Measurements from ENCODE around the gene NCOA7. TPM values are rescaled to one million over a fixed set of nuclear protein-coding genes. Genes with fewer than 3 reads are reported as not detected.

Gene NCOA7
- total RNA-seq, 6 experiments from 2014 or later = 27.1 to 29.3 (median 28.6) TPM

GRCh38 chr6:125913145-125913544 is 122.4 kb downstream of the NCOA7 start:
- H3K27ac Mint-ChIP-seq = peak overlapping the region; percentile 89
- H3K36me3 Mint-ChIP-seq (ENCODE audit: low read depth) = peaks cover 34% of the 10 kb centered on the region
- no peak for TF ChIP-seq CTCF (IDR thresholded peaks at IDR 0.05)
- H3K4me1 Mint-ChIP-seq (ENCODE audit: low read depth) = peaks cover 47% of the 10 kb centered on the region
- no peak overlapping the region for H3K4me3 Mint-ChIP-seq
- H3K27me3 Mint-ChIP-seq (ENCODE audit: insufficient read depth) = no peaks in the 10 kb centered on the region
- DNase-seq = no peak
- no peaks in the 10 kb centered on the region for H3K9me3 Mint-ChIP-seq

GRCh38 chr6:125913864-125914351 is 123.1 kb downstream of the NCOA7 start:
- DNase-seq = peak; percentile 94
- no peak for TF ChIP-seq CTCF (IDR thresholded peaks at IDR 0.05)
- Mint-ChIP-seq H3K27me3 (ENCODE audit: insufficient read depth) (no peaks in the 10 kb centered on the region), H3K4me1 (ENCODE audit: low read depth) (peaks cover 54% of the 10 kb centered on the region), H3K4me3 (peak overlapping the region; percentile 56), H3K36me3 (ENCODE audit: low read depth) (peaks cover 36% of the 10 kb centered on the region), H3K27ac (peak overlapping the region; percentile 89), H3K9me3 (no peaks in the 10 kb centered on the region)

GRCh38 chr6:125918230-125918629 is 127.5 kb downstream of the NCOA7 start:
- no peaks in the 10 kb centered on the region for H3K27me3 Mint-ChIP-seq (ENCODE audit: insufficient read depth)
- peaks cover 43% of the 10 kb centered on the region for H3K4me1 Mint-ChIP-seq (ENCODE audit: low read depth)
- H3K9me3 Mint-ChIP-seq = no peaks in the 10 kb centered on the region
- peaks cover 35% of the 10 kb centered on the region for H3K36me3 Mint-ChIP-seq (ENCODE audit: low read depth)
- peak overlapping the region; percentile 80; the same call in 1 of the 2 replicates for H3K4me3 Mint-ChIP-seq
- no peak for DNase-seq
- H3K27ac Mint-ChIP-seq = peak overlapping the region; percentile 92
- TF ChIP-seq CTCF (IDR thresholded peaks at IDR 0.05) = no peak

GRCh38 chr6:125918681-125919566 is 128.2 kb downstream of the NCOA7 start:
- H3K4me3 Mint-ChIP-seq = peak overlapping the region; percentile 80
- peaks cover 42% of the 10 kb centered on the region for H3K36me3 Mint-ChIP-seq (ENCODE audit: low read depth)
- TF ChIP-seq CTCF (IDR thresholded peaks at IDR 0.05) = no peak
- peak overlapping the region; percentile 92 for H3K27ac Mint-ChIP-seq
- no peaks in the 10 kb centered on the region for H3K9me3 Mint-ChIP-seq
- H3K27me3 Mint-ChIP-seq (ENCODE audit: insufficient read depth) = no peaks in the 10 kb centered on the region
- H3K4me1 Mint-ChIP-seq (ENCODE audit: low read depth) = peaks cover 43% of the 10 kb centered on the region
- DNase-seq = peak; percentile 54

GRCh38 chr6:125919618-125920017 is 128.9 kb downstream of the NCOA7 start:
- Mint-ChIP-seq H3K27ac (peak overlapping the region; percentile 92; the same call in 1 of the 2 replicates), H3K4me3 (peak overlapping the region; percentile 80; the same call in 1 of the 2 replicates), H3K36me3 (ENCODE audit: low read depth) (peaks cover 42% of the 10 kb centered on the region), H3K9me3 (no peaks in the 10 kb centered on the region), H3K4me1 (ENCODE audit: low read depth) (peaks cover 43% of the 10 kb centered on the region), H3K27me3 (ENCODE audit: insufficient read depth) (no peaks in the 10 kb centered on the region)
- TF ChIP-seq CTCF (IDR thresholded peaks at IDR 0.05) = no peak
- DNase-seq = no peak

Measured in HFFc6 (cell line).